DLD1 (cell line): ENCODE measurements around the gene TALDO1.

Source experiments
- in situ Hi-C: cut with HindIII; loops from 2 replicates; pipeline ENCODE4 v1.10.0; 2017; ENCODE audit warnings: low sequenced_read_pairs

TALDO1 gene

DNA sequence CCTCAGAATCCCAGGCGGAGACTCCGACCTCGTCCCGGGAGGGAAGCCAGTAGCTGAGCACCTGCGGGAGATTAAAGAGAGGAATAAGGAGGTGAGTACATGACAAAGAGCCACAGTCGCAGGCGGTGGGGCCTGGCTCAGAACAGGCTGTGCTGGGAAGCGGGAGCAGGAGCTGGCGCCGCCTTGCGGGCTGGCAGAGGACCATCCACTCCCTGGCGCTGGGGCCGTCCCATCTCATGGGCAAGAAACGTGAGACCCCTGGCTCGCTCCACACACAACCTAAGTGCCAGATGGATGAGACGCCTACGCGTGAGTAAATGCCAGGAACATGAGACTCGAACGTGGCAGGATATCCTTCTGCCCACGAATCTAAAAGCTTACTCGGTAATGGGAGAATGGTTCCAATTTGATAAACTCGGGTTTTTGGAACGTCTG lies 36.3 kb downstream of the TALDO1 start:
- in situ Hi-C loops = no loop called here

DNA sequence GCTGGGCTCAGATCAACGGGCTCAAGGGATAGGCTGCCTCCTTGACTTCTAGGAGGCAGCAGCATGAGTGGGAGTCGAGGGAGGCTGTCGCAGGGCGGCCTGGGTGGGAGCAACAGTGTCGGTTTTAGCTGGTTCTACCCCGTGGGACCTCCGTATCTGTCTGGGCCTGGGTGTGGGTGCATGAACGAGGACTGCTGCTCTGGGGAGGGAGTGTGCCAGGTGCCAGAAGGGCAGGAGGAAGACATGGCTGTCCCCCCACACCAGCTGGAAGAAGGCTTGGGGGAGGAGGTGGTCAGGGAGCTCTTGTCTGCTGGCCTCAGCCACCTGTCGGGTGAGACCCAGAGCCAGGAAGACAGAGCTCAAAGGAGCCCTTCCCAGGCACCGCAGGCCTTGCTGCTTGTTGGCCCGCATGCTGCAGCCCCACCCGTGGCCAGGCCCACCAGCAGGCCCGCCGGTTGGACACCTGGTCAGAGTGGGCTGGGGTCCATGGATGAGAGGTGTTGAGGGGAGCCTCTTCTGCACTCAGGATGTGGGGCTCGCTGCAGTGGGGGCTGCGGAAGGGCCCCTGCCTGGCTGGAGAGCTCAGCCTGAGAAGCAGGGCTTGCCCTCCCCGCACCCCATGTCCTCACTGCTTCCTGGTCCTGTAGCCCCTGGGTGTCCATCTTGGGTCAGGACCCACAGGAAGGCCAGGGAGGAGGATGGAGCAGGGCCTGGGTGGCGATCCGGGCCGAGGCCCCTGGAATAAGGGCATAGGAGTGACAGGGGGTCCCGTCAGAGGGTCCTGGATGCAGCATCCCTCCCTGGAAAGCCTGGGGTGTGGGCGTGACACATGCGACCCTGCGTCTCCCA lies 39.2 kb downstream of the TALDO1 start:
- in situ Hi-C loops = no loop called here

DNA sequence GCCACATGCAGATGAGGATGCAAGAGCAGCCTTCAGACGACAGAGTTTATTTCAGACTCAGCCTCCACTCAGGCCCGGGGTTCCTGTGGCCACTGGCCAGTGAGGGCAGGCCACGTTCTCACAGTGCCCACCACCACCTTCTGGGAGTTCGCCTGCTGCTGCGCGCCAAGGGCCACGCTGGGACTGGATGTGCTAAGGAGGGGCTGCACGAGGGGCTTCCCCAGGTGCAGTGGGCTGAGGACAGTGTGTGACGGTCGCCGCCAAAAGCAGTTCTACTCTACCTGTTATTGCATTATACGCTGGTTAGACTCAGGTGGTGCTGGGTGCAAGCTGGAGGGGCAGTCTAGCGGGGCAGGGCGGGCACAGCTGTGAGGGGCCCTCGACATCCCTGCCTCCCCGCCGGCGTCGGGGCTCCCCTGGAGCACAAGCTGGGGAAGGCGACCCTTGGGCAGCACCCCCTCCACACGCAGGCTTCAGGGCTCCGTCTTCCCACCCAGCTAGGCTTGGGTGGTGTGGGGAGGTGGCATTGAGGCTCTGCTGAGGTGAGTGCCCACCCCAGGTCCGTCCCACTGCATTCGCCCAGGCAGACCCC lies 39.9 kb downstream of the TALDO1 start:
- in situ Hi-C loops = no loop called here

DNA sequence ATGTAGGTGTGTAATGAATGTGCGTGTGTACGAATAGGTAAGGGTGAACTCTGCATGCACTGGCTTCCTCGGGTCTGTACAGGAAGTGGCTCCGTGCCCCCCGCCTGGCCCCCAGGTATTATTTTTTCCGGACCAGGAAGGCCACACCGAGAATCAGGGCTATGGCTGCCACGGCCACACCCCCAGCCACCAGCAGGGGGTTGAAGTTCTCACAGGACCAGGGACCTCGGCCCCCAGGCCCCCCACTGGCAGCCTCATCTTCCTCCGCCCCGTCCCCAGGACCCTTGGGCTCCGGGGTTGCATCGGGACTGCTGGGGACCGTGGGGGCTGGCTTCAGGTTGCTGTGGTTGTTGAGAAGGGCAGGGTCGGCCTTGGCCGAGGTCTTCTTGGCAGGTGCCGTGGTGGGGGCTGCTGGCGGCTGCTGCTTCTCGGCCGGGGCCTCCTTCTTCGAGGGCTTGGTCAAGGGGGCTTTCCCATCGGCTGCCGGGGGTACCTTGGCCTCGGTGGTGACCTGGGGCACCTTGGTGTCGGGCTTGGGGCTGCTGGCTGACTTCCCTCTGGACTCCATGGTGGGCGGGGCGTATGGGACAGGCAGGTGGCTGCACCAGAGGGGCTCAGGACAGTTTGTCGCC lies 40.9 kb downstream of the TALDO1 start:
- in situ Hi-C loops = no loop called here

DNA sequence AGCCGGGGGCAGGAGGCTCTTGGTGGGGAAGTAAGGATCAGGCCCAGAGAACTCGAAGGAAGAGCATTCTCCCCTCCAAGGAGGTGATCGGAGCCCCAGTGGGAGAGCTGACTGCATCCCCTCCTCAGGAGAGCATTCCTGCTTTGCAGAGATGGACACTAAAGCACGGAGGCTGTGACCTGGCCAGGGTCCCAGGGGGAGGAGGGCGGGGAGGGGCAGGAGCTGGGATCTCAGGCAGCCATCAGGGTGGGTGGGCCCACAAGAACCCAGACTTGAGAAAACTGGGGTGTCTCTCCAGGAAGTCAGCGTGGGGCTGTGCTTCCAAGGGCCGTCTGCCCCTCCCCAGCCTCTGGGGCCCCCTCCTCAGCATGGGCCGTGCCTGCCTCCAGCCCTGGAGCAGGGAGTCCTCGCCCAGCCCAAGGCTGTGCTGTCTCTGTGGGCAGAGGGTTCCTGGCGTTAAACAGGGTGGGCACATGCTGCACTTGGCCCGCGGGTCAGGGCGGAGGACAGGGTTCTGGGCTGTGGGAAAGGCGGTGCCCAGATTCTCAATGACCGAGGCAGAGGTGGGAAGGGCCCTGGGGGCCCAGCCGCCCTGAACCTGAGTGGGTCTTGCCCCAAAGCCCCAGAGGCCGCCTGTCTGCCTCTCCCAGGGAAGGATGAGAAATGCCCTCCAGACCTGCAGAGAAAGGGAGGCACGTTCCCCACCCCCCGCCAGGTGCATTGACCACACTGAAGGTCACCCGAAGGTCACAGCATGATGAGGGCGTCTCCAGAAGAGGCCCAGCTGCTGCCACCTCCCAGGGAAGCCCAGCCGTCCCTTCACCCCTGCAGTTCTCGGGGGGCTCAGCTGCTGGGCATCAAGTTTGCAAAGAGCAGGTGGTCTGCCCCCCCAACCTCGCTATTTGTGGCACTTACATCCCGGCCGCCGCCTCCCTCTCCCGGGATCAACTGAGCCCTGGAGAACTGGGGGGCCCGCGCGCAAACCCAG lies 42.0 kb downstream of the TALDO1 start:
- in situ Hi-C loops = no loop called here

DNA sequence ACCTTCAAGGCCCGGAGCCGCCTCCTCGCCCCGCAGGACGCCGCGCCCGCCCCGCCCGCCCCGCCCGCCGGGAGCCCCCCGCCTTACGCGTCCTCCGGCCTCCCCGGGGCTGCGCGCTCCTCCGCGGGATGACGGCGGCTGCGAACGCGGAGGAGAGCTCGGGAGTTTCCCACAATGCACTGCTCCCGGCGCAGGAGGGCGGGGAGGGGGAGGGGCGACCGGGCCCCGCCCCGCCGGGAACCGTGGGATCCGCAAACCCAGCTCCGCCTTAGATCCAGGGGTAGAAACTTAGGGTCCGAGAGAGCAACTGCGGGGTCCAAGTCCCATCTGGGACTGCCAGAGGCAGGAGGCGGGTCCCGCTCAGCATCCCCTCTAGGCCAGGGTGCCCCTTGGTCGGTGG lies 42.7 kb downstream of the TALDO1 start, which contains the start of gene CEND1:
TSS of gene CEND1 (minus strand) at position 148 of the 400 bp plus-strand sequence. CDS start 1,514 bp downstream, outside the sequence.
- in situ Hi-C loops = no loop called here

DNA sequence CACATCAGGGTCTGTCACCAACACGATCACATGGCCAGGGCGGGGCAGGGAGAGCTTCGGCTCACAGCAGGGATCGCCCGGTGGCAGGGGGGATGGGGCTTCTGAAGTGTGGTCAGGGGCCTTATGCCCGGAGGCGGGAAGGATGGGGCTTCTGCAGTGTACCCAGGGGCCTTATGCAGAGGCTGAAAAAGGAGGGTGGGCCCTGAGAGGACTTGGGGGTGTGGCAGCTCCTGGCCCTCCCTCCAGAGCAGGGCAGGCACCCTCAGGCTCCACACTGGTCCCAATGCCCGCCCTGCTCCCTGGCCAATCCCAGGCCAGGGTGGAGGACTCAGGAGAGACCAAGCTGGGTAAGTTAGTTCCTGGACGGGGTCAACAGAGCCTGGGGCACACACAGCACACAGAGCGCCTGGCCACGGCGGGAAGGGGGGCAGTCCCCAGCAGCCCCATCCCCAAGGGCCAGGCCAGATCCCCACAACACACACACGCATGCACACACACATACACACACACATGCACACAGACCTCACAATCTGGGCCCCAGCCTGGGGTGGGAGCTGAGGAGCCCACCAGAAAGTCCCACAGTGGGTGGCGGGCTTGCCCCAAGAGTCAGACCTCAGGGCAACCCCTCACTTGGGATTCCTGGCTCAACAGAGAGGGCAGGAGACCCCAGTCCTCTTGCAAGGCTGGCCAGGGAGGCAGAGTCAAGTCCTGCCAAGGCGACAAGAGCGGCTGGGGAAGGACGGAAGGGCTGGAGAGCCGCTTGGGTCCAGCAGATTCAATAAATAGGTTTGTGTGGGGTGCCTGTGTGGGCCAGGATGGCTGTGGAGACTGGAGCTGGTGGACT lies 43.7 kb downstream of the TALDO1 start:
- in situ Hi-C loops = no loop called here

DNA sequence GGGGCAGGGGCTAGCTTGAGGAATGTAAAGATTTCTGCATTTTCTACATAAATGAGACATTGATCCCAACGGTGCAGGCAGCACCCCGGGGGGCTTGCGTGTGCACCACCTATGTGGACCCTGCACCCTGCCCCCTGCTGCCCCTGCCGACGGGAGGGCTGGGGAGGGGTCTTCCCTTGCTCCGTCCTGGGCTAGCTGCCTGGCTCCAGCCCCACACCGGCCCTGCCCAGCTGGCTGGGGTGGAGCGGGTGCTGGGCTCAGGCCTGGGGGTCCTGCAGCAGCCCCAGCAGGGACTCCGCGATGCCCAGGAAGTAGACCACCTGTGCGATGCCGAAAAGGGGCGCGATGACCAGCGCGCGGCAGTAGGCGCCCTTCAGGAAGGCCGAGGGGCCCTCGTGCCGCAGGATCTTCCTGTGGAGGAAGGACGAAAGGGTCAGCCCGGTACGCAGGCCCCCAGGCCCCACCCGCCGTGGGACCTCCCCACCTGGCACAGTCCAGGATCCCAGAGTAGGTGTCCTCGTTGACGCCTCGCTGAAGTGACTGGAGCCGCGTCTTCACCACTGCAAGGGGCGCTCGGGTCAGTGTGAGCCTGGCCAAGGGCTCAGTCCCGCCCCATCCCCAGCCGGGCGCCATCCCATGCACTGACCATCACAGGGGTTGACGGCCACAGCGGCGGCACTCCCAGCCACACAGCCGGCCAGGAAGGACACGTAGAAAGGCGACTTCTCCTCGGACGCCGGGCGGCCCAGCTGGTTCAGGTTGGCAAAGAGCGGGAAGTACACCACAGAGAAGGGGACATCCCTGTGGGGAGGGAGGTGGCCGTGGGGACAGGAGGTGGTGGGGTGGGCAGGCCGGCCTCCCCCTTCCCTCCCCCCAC lies 44.6 kb downstream of the TALDO1 start:
- in situ Hi-C loops = no loop called here

DNA sequence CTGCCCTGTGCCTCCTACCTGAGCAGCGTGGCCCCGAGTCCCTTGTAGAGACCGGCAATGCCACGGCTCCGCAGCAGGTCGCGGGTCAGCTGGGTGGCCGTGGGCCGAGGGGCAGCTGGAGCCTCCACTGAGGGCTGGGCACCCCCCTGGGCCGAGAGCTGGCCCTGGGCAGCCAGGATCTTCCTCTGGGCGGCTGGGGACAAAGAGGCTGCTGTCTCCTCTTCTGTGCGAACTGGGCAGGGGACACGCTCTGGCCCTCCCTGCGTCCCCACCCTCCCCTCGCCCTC lies 45.2 kb downstream of the TALDO1 start:
- in situ Hi-C loops = no loop called here

DNA sequence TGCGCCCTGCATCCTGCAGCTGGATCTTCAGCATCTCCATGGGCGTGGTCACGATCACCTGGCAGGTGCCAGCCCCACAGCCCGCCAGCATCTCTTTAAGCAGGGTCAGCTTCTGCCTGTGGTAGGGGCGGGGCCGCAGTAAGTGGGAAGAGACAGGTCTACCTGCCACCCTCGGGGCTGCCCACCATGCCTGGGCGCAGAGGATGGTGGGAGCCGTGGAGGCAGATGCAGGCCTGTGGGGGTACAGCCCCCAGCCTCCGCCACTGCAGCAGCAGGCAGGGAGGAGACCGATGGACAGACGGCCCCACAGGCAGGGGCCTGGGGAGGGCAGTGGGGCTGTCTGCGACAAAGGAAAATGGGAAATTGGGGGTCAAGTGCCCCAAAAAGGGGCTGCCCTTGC lies 45.6 kb downstream of the TALDO1 start:
- in situ Hi-C loops = no loop called here

DNA sequence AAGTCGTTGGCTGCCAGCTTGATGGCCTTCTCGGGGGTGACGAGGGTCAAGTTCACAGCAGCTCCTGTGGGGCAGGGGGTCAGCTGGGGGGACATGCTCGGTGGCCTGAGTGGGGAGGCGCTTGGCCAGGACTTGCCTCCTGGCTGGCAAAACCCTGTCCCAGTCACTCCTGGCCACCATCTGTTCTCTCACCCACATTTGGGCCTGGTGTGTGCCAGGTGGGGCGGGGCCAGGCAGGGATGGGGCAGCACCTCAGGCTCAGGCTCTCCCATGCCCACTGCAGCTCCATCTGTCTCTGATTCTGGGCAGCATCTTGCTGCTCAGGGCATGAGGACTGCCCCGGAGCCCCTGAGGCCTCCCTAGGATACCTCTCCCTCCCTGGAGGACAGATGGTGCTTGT lies 46.3 kb downstream of the TALDO1 start:
- in situ Hi-C loops = no loop called here

DNA sequence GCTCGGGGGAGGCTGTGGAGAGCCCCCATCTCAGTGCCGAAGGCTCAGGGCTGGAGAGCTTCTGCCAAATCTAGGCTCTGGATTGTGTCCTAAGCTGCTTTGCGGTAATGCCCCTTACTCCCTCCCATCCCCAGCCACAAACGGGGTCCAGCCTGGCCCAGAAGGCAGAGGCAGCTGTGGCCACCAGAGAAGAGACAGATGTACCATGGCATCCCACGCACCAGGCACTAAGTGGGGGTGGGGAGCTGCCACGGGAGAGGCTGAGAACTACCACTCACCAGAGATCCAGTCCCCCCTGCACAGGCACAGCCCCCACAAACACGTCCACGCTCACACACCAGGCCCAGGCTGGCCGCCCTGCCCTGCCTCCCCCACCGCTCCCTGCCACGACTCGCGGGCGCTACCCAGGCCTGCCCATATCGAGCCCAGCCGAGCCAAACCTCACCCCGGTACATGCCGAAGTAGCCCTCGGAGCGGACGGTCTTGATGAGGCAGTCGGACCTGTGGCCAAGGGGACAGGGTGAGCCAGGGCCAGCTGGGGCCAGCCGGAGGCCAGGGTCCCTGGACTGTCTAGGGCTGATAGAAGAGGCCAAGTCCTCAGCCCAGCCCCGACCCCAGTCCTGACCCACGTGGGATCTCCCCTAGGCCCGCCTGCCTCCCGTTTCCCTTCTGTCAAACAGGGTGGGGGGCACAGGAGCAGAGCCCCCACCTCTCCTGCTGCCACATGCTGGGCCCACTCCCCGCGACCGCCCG lies 46.9 kb downstream of the TALDO1 start:
- in situ Hi-C loops = no loop called here

DNA sequence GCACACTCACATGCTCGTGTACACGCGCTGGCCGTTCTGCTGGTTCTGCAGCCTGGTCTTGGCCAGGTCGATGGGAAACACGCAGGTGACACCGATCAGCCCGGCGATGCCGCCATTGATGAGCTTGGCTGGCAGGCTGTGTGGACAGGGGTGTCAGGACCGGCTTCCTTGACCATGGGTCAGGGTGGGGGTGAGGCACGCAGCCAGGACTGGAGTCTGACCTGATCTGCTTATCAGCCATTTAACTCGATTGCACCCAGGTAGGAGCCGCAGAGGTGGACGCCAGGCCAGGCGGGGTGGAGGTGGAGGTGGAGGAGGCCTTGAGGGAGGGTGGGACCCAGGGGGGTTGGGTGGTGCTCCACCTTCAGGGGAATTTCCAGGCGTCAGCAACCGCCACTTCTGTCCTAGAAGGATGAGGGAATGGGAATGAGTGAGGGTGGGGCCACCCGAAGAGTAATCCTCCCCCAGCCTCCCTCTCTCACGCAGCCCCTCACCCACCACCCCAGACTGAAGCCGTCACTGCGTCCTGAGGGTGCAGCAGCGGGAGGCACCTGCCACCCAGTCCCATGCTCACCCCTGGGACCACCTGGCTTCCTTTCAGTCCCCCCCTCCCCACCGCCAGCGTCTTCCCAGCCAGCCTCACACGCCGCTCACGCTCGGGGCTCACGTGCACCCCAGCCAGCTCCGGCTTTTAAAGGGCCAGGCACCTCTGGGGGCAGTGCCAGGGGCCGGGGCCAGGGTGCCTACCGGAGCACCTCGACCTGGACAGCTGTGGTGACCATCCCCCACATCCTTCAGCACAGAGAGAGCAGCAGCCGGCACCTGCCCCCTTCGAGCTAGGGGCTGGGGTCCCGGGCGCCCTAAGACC lies 47.7 kb downstream of the TALDO1 start:
- in situ Hi-C loops = no loop called here

DNA sequence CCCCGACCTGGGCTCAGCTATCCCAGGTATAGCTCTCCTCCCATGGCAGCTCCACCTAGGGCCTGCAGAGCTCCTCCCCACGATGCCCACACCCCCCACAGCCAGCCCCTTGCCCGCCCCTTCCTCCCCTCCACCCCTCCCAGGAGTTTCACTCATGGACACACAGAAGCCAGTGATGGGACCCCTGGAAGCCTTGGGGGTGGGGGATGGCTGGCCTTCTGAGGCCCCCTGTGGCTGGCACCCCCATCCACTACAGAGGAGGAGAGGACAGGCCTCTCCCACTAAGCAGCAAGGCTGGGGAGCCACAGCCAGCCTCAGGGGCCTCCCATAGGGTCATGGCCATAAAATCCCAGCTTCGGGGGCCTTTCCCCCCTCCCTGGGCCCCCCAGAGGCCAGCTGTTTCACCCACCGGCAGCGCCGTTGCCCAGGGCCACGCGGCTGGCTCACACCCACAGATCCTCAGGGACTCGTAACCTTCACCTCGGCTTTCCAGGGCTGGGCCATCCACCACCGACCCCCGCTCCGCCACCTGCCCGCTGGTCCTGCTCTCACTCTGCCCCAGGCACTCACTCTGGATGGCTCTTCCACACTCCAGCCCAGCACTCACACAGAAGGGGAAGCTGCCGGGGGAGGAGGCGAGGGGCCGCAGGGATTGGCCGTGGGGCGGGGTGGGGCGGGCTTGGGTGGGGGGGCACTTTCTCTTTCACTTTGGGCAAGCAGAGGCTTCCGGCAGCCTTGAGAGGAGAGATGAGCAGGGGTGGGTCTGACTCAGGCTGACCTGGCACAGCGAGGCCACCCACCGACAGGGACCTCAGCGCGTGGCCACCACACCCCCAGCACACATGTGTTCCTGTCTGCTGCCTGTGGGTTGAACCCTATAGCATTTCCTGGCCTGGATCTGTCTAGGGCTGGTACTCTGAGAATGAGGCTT lies 48.6 kb downstream of the TALDO1 start:
- in situ Hi-C loops = no loop called here

DNA sequence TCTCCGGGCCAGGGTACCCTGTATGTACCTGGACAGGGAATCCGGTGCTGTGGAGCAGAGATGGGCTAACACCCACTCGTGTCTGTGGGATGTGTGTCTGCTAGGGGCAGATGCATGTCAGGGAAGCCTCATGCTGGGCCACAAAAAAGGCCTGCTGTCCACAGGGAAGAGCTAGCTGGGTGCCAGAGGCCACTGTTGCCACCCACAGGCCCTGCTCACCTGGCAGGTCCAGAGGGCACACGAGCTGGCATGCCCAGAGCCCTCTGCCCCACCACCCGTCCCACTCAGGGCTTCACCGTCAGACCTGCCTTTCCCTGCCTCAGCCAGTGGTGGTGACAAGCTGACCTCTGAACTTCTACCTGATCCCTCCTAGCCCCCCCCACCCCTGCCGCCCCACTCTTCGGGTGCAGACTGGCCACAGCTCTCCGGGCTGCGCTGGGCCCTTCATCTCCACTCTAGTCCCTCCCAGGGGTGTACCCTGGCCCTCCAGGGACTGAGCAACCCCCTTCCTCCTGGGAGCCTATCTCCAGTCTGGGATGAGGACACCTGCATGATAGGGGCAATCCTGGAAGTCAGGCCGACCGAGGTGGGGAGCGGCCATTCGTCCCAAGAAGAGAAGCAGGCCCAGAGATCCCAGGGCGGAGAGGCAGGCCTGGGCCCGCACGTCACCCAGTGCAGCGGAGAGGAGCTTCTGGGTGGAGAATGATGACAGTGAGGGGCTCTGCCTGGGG lies 49.5 kb downstream of the TALDO1 start:
- in situ Hi-C loops = no loop called here
